Spleen (tissue), 11 donors: ENCODE results near the gene LRRK1. TPM values are rescaled to one million over a fixed set of nuclear protein-coding genes. Genes with fewer than 3 reads are reported as not detected.

Experiments used
- DNase-seq: peaks from one replicate; pipeline ENCODE4 v3.0.0-alpha.2; 2020
- H3K27ac ChIP-seq, 8 donors: fragments of 200-600 bp; sonication (generic) in 7 of 8; 1 replicate in 4 of 8; 2 replicates in 4 of 8; pipeline versions ENCODE4 v1.5.0 to v1.8.0; 2016 to 2021; ENCODE audit warnings: inconsistent platforms in 4 of 8, mild to moderate bottlenecking in 4 of 8, moderate library complexity in 1 of 8
- H3K27me3 ChIP-seq, 7 donors: fragments of 200-600 bp; sonication (generic) in 6 of 7; replicated peaks in 1 of 7; 1 replicate in 4 of 7; 2 replicates in 3 of 7; pipeline versions ENCODE4 v1.5.0 to v1.8.0; 2016 to 2021; ENCODE audit warnings: inconsistent platforms in 3 of 7, mild to moderate bottlenecking in 1 of 7
- H3K36me3 ChIP-seq, 6 donors: fragments of 200-600 bp; sonication (generic) in 5 of 6; 1 replicate in 4 of 6; 2 replicates in 2 of 6; pipeline versions ENCODE4 v1.5.0 to v1.8.0; 2016 to 2021; ENCODE audit warnings: inconsistent platforms in 2 of 6
- H3K4me1 ChIP-seq, 6 donors: fragments of 200-600 bp; sonication (generic) in 5 of 6; 1 replicate in 3 of 6; 2 replicates in 3 of 6; pipeline versions ENCODE4 v1.5.0 to v1.8.0; 2016 to 2021; ENCODE audit warnings: inconsistent platforms in 3 of 6
- H3K4me3 ChIP-seq, 8 donors: fragments of 200-600 bp; sonication (generic) in 7 of 8; 1 replicate in 4 of 8; 2 replicates in 4 of 8; pipeline versions ENCODE4 v1.5.0 to v1.8.0; 2016 to 2021; ENCODE audit warnings: inconsistent platforms in 4 of 8, mild to moderate bottlenecking in 4 of 8, moderate library complexity in 2 of 8
- H3K9me3 ChIP-seq, 8 donors: fragments of 200-600 bp; sonication (generic) in 7 of 8; 1 replicate in 4 of 8; 2 replicates in 4 of 8; pipeline versions ENCODE4 v1.5.0 to v1.8.0; 2016 to 2021; ENCODE audit warnings: inconsistent platforms in 4 of 8
- POLR2A ChIP-seq, 3 donors: fragments of 450-650 bp; IDR thresholded peaks; one replicate each; pipeline ENCODE4 v1.5.1; 2017; ENCODE audit warnings: antibody characterized with exemption in 3 of 3, mild to moderate bottlenecking in 1 of 3
- POLR2AphosphoS5 ChIP-seq, 3 donors: sonication (generic); formaldehyde crosslinking; IDR thresholded peaks; one replicate each; pipeline ENCODE4 v1.5.1; 2017; ENCODE audit warnings: antibody characterized with exemption in 3 of 3
- WGBS, 5 donors: extraction: QIAGEN DNeasy Blood & Tissue Kit in 3 of 5; methylation state at CpG; one replicate each; pipeline versions ENCODE4 v1.1.5 to v1.1.7; 2013 to 2018; 5-methylcytosine and 5-hydroxymethylcytosine counted together
- intact Hi-C: fragments of 100-400 bp; cut with DNase I; formaldehyde crosslinking; loops from one replicate; pipeline ENCODE4 v1.15.0; 2023; ENCODE audit warnings: low total_unique reads
- polyA plus RNA-seq, 3 donors: library from polyadenylated mRNA; stranded (reverse); fragments of 200-250 nt; gene quantifications; one replicate each; pipeline ENCODE4 v1.2.1, GENCODE V29; 2013
- total RNA-seq, 7 donors: library from RNA; depleted of rRNA in 3 of 7; stranded (reverse); fragments of >200 nt in 3 of 7; fragmentation: NEBNext Ultra II Directional in 4 of 7; extraction: Animal tissue kit (Norgen Biotek cat#: 25700) in 4 of 7; gene quantifications; one replicate each; pipeline versions ENCODE4 v1.1.0 to v1.2.1, GENCODE V29; 2016 to 2021
- TF ChIP-seq, protein P1 (sequence below), 11 experiments: fragments of 200-600 bp in 7 of 11; fragments of 450-650 bp in 4 of 11; sonication (generic) in 4 of 11; IDR thresholded peaks in 8 of 11; conservative IDR thresholded peaks in 3 of 11; 1 replicate in 7 of 11; 2 replicates in 4 of 11; pipeline versions ENCODE4 v1.4.0 to v1.8.0; 2016 to 2021; ENCODE audit warnings: antibody characterized with exemption in 11 of 11, inconsistent platforms in 4 of 11, mild to moderate bottlenecking in 1 of 11
- donor health status: healthy with polysubstance abuse.
- donor health status: DM: no; HTN: no; CAD: no; lungs with moderate emphysema.
- donor health status: DM: no; HTN: no; CAD: no.
- donor health status: Bipolar disorder and iron deficiency.
- donor health status: healthy.
- donor health status: DM: no; HTN: no; CAD: no.
- donor health status: DM: yes; HTN: yes; CAD: no.

LRRK1 gene
- total and polyA plus RNA-seq, 10 donors: 12.0 to 60.2 (median 48.8) TPM

GRCh38 chr15:100892013-100892355 is 27.2 kb upstream of the LRRK1 start:
- H3K27me3 ChIP-seq: peaks cover 0 to 68% (median 14%) of the 10 kb centered on the region in 7 donors
- H3K9me3 ChIP-seq: no peaks in the 10 kb centered on the region
- H3K4me1 ChIP-seq: peaks cover 0 to 19% (median 5%) of the 10 kb centered on the region in 6 donors
- TF ChIP-seq, protein P1, sequence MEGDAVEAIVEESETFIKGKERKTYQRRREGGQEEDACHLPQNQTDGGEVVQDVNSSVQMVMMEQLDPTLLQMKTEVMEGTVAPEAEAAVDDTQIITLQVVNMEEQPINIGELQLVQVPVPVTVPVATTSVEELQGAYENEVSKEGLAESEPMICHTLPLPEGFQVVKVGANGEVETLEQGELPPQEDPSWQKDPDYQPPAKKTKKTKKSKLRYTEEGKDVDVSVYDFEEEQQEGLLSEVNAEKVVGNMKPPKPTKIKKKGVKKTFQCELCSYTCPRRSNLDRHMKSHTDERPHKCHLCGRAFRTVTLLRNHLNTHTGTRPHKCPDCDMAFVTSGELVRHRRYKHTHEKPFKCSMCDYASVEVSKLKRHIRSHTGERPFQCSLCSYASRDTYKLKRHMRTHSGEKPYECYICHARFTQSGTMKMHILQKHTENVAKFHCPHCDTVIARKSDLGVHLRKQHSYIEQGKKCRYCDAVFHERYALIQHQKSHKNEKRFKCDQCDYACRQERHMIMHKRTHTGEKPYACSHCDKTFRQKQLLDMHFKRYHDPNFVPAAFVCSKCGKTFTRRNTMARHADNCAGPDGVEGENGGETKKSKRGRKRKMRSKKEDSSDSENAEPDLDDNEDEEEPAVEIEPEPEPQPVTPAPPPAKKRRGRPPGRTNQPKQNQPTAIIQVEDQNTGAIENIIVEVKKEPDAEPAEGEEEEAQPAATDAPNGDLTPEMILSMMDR (IDR thresholded peaks at IDR 0.05 in 8 of 11, conservative IDR thresholded peaks at IDR 0.05 in 3 of 11): no peak
- no peaks in the 10 kb centered on the region for H3K36me3 ChIP-seq
- DNase-seq: no peak
- peak overlapping the region in 1 of 8 donors; percentile 4 for H3K27ac ChIP-seq
- 51 to 64% (median 60%) methylated on average over 6 of the region's 6 CpGs for WGBS, 5 donors
- intact Hi-C loops: no loop called here
- no peak overlapping the region for H3K4me3 ChIP-seq

- Histone ChIP-seq H3K9me3 (no peaks in the 10 kb centered on the region), H3K27ac (no peak overlapping the region), H3K36me3 (no peaks in the 10 kb centered on the region), H3K4me1 (peaks cover 0 to 19% (median 5%) of the 10 kb centered on the region in 6 donors), H3K4me3 (no peak overlapping the region), H3K27me3 (peaks cover 0 to 54% (median 14%) of the 10 kb centered on the region in 7 donors)
- intact Hi-C loops: no loop called here
- WGBS, 5 donors: 82 to 93% (median 83%) methylated on average over 4 to 6 of the region's 6 CpGs
- TF ChIP-seq POLR2A (IDR thresholded peaks at IDR 0.05): no peak
- peak; percentile 11 for DNase-seq
Measured at GRCh38 chr15:100893261-100893963, 25.7 kb upstream of the LRRK1 start.

GRCh38 chr15:100893964-100894295 is 25.2 kb upstream of the LRRK1 start:
- no peak overlapping the region for H3K4me3 ChIP-seq
- no peaks in the 10 kb centered on the region for H3K36me3 ChIP-seq
- no peak overlapping the region for H3K27ac ChIP-seq
- 76 to 88% (median 85%) methylated on average over 9 of the region's 9 CpGs for WGBS, 5 donors
- DNase-seq: peak; percentile 38
- TF ChIP-seq POLR2AphosphoS5 (IDR thresholded peaks at IDR 0.05): no peak
- no peak for TF ChIP-seq POLR2A (IDR thresholded peaks at IDR 0.05)
- TF ChIP-seq, protein P1 (IDR thresholded peaks at IDR 0.05 in 8 of 11, conservative IDR thresholded peaks at IDR 0.05 in 3 of 11): no peak
- intact Hi-C loops: no loop called here
- H3K9me3 ChIP-seq: no peaks in the 10 kb centered on the region
- peaks cover 0 to 49% (median 14%) of the 10 kb centered on the region in 7 donors for H3K27me3 ChIP-seq
- peaks cover 0 to 22% (median 6%) of the 10 kb centered on the region in 6 donors for H3K4me1 ChIP-seq

GRCh38 chr15:100895721-100896120 is 23.4 kb upstream of the LRRK1 start:
- TF ChIP-seq POLR2AphosphoS5 (IDR thresholded peaks at IDR 0.05) (no peak), POLR2A (IDR thresholded peaks at IDR 0.05) (no peak)
- TF ChIP-seq, protein P1 (IDR thresholded peaks at IDR 0.05 in 8 of 11, conservative IDR thresholded peaks at IDR 0.05 in 3 of 11): no peak
- DNase-seq: peak; percentile 58
- intact Hi-C loops: no loop called here
- Histone ChIP-seq H3K27me3 (peaks cover 0 to 31% (median 13%) of the 10 kb centered on the region in 7 donors), H3K9me3 (no peaks in the 10 kb centered on the region), H3K27ac (no peak overlapping the region), H3K36me3 (no peaks in the 10 kb centered on the region), H3K4me3 (no peak overlapping the region), H3K4me1 (peaks cover 0 to 34% (median 18%) of the 10 kb centered on the region in 6 donors)
- 84 to 92% (median 90%) methylated on average over 12 to 13 of the region's 13 CpGs for WGBS, 5 donors
